ENCODE results near the gene KDM5A.
"Not testable (repeated sequence)": the region's sequence is repeated elsewhere in the genome, so short reads cannot be mapped to it uniquely, and the experiment has no call there.

KDM5A gene

DNA sequence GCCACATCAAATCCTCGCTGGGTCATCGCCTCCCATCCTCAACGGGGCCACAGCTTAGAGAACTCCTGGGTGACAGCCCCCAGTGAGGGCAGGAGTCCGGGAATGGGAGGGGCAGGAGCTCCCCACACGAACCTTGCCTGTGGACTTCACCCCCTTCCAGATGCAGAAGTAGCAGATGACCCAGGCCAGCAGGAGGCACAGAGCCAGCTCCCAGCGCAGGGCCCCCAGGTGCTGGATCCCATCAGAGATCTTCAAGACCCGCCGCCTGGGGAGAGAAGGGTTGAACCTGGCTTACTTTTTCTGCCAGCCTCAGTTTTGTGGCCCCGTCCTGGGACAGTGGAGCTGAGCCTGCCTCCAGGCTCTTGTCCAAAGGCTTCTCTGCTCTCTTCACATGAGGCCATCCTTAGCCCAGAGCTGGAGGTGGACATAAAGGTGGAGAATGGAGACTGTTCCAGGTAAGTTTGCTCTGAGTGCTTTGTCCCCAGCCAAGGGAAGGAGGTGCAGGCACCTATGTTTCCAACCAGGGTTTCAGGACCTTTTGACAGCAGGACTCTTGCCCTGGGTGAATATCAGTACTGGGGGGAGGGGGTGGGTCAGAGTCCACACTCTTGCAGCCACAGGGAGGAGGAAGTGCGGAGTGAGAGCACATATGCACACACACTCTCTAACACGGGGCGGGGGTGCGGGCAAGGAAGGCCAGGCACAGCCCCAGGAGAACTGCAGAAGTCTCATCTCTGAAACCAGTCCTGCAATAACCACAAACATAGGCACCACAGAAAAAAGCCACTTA lies 151.9 kb downstream of the KDM5A start:
- DNase-seq, result no peak

DNA sequence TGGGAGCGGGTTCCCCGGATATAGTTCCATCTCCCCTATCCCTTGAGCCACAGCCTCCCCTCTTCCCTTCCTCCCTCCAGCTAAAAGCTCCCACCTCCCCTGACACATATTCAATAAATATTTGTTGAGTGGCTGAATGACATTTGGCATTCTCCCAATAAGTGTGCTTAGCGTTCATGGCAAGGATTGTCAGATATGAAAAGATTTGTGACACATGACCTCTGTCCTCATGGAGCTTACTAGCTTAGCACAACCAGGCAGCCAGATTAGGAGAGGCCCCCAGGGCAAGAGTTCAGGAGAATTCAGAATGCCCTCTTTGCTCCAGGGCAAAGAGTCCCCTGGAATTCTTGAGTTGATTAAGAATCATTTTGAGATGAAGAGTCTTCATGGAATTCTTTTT lies 152.7 kb downstream of the KDM5A start:
- DNase-seq, result no peak

DNA sequence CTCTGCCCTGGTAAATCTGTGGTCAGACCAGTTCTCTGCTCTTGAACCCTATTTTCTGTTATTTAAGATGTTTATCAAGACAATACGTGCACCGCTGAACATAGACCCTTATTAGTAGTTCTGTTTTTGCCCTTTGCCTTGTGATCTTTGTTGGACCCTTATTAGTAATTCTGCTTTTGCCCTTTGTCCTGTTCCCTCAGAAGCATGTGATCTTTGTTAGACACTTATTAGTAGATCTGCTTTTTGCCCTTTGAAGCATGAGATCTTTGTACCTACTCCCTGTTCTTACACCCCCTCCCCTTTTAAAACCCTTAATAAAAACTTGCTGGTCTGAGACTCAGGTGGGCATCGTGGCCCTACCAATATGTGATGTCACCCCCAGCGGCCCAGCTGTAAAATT lies 153.2 kb downstream of the KDM5A start:
- not testable (repeated sequence) for DNase-seq

DNA sequence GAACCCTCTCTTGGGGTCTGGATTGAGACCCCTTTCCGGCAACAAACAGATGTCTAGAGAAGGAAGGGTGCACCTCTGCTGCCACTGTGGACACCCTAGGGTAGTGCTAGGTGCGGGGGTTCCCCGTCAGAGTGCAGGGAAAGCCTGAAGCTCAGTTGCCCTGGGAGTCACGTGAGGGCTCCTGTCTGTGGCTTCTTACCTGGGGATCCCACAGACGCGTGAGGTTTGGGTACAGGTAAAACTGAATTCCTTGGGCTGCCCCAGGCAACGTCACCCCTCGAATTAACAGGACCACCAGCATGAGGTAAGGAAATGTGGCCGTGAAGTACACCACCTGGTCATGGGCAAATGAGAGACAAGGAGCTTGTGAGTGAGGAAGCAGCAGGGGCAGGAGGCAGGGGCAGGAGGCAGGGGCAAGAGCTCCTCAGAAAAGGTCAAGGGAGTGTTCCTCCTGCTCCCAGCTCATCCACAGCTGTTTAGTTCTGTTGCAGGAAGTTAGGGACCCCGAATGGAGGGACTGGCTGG lies 154.2 kb downstream of the KDM5A start:
- DNase-seq, result no peak

DNA sequence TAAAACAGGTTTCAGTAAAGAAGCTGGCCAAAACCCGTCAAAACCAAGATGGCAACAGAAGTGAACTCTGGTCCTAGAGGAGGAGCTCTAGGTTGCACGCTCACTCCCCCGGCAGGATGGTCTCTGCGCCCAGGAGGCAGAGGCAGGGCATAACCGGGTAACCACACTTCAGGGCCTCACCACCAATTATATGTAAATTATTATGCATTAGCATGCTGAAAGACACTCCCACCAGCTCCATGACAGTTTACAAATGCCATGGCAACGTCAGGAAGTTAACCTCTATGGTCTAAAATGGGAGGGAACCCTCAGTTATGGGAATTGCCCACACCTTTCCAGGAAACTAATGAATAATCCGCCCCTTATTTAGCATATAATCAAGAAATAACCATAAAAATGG lies 155.1 kb downstream of the KDM5A start:
- DNase-seq, result no peak

DNA sequence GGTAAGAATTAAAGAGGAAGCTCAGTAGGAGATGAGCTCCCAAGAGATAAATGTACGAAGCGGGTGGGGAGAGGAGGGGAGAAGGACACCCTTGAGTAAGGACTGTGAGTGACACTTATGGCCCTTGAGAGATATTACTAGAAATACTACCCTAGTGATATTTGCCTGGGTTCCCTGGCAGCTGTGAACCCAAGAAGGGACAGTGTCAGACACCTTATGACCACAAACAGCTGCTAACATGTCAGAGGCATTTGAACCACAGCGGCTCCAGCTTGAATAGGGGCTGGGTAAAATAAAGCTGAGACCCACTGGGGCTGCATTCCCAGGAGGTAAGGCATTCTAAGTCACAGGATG lies 155.5 kb downstream of the KDM5A start:
- no peak for DNase-seq

DNA sequence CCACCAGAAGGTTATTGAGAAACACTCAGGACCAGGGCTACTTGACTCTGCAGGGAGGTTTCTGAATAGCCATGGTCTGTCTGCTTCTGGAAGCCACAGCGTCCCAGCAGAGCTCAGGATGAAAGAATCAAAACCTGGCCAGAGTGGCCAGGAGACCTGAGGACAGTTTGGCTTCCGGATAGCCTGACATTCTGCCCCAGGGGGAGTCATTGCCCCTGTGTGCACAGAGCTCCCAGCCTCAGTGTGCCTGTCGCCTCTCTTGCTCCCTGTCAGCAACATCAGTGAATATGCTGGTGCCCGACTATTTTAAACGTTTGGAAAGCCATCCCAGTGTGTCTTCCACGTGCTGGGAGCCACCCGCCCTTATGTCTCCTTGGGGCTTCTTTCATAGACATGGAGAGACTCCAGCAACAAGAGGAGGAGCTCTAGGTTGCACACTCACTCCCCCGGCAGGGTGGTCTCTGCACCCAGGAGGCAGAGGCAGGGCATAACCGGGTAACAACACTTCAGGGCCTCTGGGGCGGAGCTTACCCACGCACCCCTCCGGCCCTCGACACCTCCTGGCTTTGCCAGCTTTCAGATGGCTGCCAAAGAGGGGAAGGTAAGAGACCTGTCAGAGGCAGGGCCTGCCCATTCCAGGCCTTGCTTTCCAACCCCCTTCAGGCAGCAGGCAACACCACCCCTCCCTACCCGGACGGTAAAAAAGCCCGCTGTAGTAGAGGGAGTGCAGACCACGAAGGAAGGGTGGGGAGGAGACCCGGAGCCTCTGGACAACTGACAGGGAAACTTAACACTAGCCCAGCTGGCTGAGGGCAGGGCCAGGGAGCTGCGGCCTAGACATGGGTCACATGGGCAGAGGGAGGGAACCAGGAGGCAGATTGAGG lies 156.1 kb downstream of the KDM5A start:
- DNase-seq, result no peak

DNA sequence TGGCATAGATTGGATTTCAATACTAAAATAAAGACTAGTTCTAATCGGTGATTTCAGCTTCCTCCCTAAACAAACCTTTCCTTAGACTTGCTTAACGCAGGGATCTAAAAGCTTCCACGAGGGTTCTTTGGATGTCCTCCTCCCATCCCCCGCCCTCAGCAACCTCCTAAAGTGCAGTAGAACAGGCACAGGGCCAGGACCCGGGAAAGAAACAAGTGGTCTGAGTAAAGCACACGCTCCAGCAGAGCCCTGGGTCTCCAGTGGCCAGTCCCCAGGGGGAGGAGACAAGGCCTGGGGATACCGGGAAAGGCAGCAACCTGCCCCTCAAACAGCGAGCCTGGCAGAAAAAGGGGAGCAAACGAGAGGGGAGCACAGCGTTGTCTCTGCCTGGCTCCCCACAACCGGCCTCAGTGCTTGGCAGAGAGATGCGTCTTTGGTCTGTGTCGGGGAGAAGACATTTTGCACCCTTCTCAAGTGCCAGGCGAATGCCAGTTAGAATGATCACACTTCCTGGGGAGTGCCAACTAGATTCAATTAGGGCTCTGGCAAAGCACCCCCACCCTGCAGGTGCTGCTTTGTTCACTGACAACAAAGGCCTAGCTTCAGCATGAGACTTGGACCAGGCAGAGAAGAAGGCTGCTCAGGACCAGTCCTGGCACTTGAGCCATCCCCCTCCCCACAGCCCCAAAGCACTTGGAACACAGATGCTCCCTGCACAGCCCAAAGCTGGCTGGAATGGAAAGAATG lies 158.0 kb downstream of the KDM5A start:
- no peak for DNase-seq

Measured in stimulated activated CD4-positive, alpha-beta T cell treated with anti-CD3 and anti-CD28 coated beads, Interleukin-15, amount 100 ng/mL, for 24 hours (primary cell).